Mucosa of rectum (tissue), 2 donors: ENCODE measurements around the gene POU3F1.

Experiments used
- H3K27ac ChIP-seq, 2 donors: one replicate each; pipeline ENCODE4 v1.7.0; 2013; ENCODE audit warnings: inconsistent platforms in 2 of 2, low read depth in 2 of 2, low read length in 2 of 2
- H3K27me3 ChIP-seq, 2 donors: one replicate each; pipeline ENCODE4 v1.7.0; 2013; ENCODE audit warnings: low read length in 2 of 2; ENCODE audit not compliant: control insufficient read depth in 2 of 2, insufficient read depth in 2 of 2
- H3K36me3 ChIP-seq, 2 donors: one replicate each; pipeline ENCODE4 v1.7.0; 2013; ENCODE audit warnings: low read length in 2 of 2; ENCODE audit not compliant: control insufficient read depth in 2 of 2, insufficient read depth in 2 of 2
- H3K4me1 ChIP-seq, 2 donors: one replicate each; pipeline ENCODE4 v1.7.0; 2013; ENCODE audit warnings: low read length in 2 of 2, mild to moderate bottlenecking in 1 of 2; ENCODE audit not compliant: control insufficient read depth in 2 of 2, insufficient read depth in 2 of 2
- H3K4me3 ChIP-seq, 2 donors: one replicate each; pipeline ENCODE4 v1.7.0; 2013; ENCODE audit warnings: low read length in 2 of 2
- H3K9ac ChIP-seq, 2 donors: one replicate each; pipeline ENCODE4 v1.7.0; 2013; ENCODE audit warnings: low read length in 2 of 2, low read depth in 1 of 2, mild to moderate bottlenecking in 1 of 2
- H3K9me3 ChIP-seq, 2 donors: one replicate each; pipeline ENCODE4 v1.7.0; 2013; ENCODE audit warnings: low read length in 2 of 2; ENCODE audit not compliant: control insufficient read depth in 2 of 2
- donor health status: healthy.
- donor health status: Normal muscosa, but diverticular disease.

The POU3F1 gene

GRCh38 chr1:38075191-38075590, 28.6 kb upstream of the POU3F1 start:
- Histone ChIP-seq H3K4me3 (no peak overlapping the region), H3K9me3 (no peaks in the 10 kb centered on the region), H3K36me3 (no peaks in the 10 kb centered on the region), H3K27me3 (no peaks in the 10 kb centered on the region), H3K27ac (no peak overlapping the region), H3K4me1 (no peaks in the 10 kb centered on the region), H3K9ac (no peak overlapping the region)

- Histone ChIP-seq H3K36me3 (no peaks in the 10 kb centered on the region), H3K27me3 (peaks cover 0 to 3% of the 10 kb centered on the region in 2 donors), H3K4me3 (no peak overlapping the region), H3K27ac (no peak overlapping the region), H3K4me1 (no peaks in the 10 kb centered on the region), H3K9ac (no peak overlapping the region), H3K9me3 (no peaks in the 10 kb centered on the region)
Observed at GRCh38 chr1:38074302-38074677, 27.7 kb upstream of the POU3F1 start.

GRCh38 chr1:38073534-38074301, 27.1 kb upstream of the POU3F1 start:
- Histone ChIP-seq H3K36me3 (no peaks in the 10 kb centered on the region), H3K9ac (no peak overlapping the region), H3K27me3 (peaks cover under 1 to 6% of the 10 kb centered on the region in 2 donors), H3K9me3 (no peaks in the 10 kb centered on the region), H3K27ac (no peak overlapping the region), H3K4me1 (no peaks in the 10 kb centered on the region), H3K4me3 (no peak overlapping the region)

- Histone ChIP-seq H3K36me3 (no peaks in the 10 kb centered on the region), H3K9ac (no peak overlapping the region), H3K4me1 (no peaks in the 10 kb centered on the region), H3K27ac (no peak overlapping the region), H3K4me3 (no peak overlapping the region), H3K9me3 (no peaks in the 10 kb centered on the region), H3K27me3 (peaks cover 6 to 8% of the 10 kb centered on the region in 2 donors)
Observed at GRCh38 chr1:38072858-38073257, 26.3 kb upstream of the POU3F1 start.

GRCh38 chr1:38071312-38072256, 25.0 kb upstream of the POU3F1 start:
- Histone ChIP-seq H3K27me3 (peaks cover 6 to 14% of the 10 kb centered on the region in 2 donors), H3K9ac (no peak overlapping the region), H3K27ac (no peak overlapping the region), H3K4me1 (no peaks in the 10 kb centered on the region), H3K9me3 (no peaks in the 10 kb centered on the region), H3K36me3 (no peaks in the 10 kb centered on the region), H3K4me3 (no peak overlapping the region)

- Histone ChIP-seq H3K36me3 (no peaks in the 10 kb centered on the region), H3K27ac (no peak overlapping the region), H3K4me3 (no peak overlapping the region), H3K9me3 (no peaks in the 10 kb centered on the region), H3K4me1 (no peaks in the 10 kb centered on the region), H3K9ac (no peak overlapping the region), H3K27me3 (peaks cover 6 to 14% of the 10 kb centered on the region in 2 donors)
Observed at GRCh38 chr1:38068980-38069340, 22.4 kb upstream of the POU3F1 start.

GRCh38 chr1:38068220-38068979, 21.8 kb upstream of the POU3F1 start:
- H3K36me3 ChIP-seq: no peaks in the 10 kb centered on the region
- H3K9me3 ChIP-seq: no peaks in the 10 kb centered on the region
- no peak overlapping the region for H3K9ac ChIP-seq
- H3K4me1 ChIP-seq: no peaks in the 10 kb centered on the region
- H3K27ac ChIP-seq: no peak overlapping the region
- H3K4me3 ChIP-seq: no peak overlapping the region
- peaks cover 6 to 14% of the 10 kb centered on the region in 2 donors for H3K27me3 ChIP-seq

GRCh38 chr1:38064197-38064903, 17.8 kb upstream of the POU3F1 start:
- H3K27me3 ChIP-seq: peaks cover 5 to 14% of the 10 kb centered on the region in 2 donors
- no peaks in the 10 kb centered on the region for H3K4me1 ChIP-seq
- H3K4me3 ChIP-seq: no peak overlapping the region
- H3K9ac ChIP-seq: no peak overlapping the region
- no peak overlapping the region for H3K27ac ChIP-seq
- no peaks in the 10 kb centered on the region for H3K9me3 ChIP-seq
- no peaks in the 10 kb centered on the region for H3K36me3 ChIP-seq

GRCh38 chr1:38063616-38064015, 17.0 kb upstream of the POU3F1 start:
- H3K27me3 ChIP-seq: peaks cover 2 to 13% of the 10 kb centered on the region in 2 donors
- H3K27ac ChIP-seq: no peak overlapping the region
- no peak overlapping the region for H3K9ac ChIP-seq
- no peaks in the 10 kb centered on the region for H3K4me1 ChIP-seq
- H3K9me3 ChIP-seq: no peaks in the 10 kb centered on the region
- H3K36me3 ChIP-seq: no peaks in the 10 kb centered on the region
- H3K4me3 ChIP-seq: no peak overlapping the region
